Neuronal stem cell (in vitro differentiated cells): Measurements from ENCODE around the gene XXYLT1.

Source experiments
- DNase-seq: peaks from one replicate; pipeline ENCODE4 v3.0.0-alpha.2; 2013; ENCODE audit warnings: low spot score
- H2AFZ ChIP-seq: one replicate; pipeline ENCODE4 v1.6.1; 2013; ENCODE audit warnings: mild to moderate bottlenecking, low read length, inconsistent platforms
- H2AK5ac ChIP-seq: 2 replicates; pipeline ENCODE4 v1.6.1; 2013; ENCODE audit warnings: low read depth, mild to moderate bottlenecking, inconsistent platforms, low read length, moderate library complexity, mixed read lengths
- H2BK120ac ChIP-seq: 2 replicates; pipeline ENCODE4 v1.6.1; 2013; ENCODE audit warnings: low read depth, mild to moderate bottlenecking, inconsistent platforms, low read length, moderate library complexity, mixed read lengths
- H2BK12ac ChIP-seq: one replicate; pipeline ENCODE4 v1.6.1; 2013; ENCODE audit warnings: low read length, inconsistent platforms
- H2BK15ac ChIP-seq: 2 replicates; pipeline ENCODE4 v1.6.1; 2013; ENCODE audit warnings: mild to moderate bottlenecking, low read length, inconsistent platforms, mixed read lengths
- H2BK5ac ChIP-seq: one replicate; pipeline ENCODE4 v1.6.1; 2013; ENCODE audit warnings: inconsistent platforms, mild to moderate bottlenecking, low read length, moderate library complexity
- H3K14ac ChIP-seq: one replicate; pipeline ENCODE4 v1.6.1; 2013; ENCODE audit warnings: low read length, inconsistent platforms
- H3K18ac ChIP-seq: 2 replicates; pipeline ENCODE4 v1.6.1; 2013; ENCODE audit warnings: low read length, inconsistent platforms
- H3K23ac ChIP-seq: 2 replicates; pipeline ENCODE4 v1.6.1; 2013; ENCODE audit warnings: low read depth, mild to moderate bottlenecking, mixed read lengths, low read length, inconsistent platforms; ENCODE audit not compliant: poor library complexity
- H3K27ac ChIP-seq: replicated peaks from 3 replicates; pipeline ENCODE4 v1.5.1; 2013; ENCODE audit warnings: low read length, inconsistent platforms
- H3K27me3 ChIP-seq, 3 experiments: 2 replicates each; pipeline ENCODE4 v1.6.1; 2013; ENCODE audit warnings: low read length in 3 of 3, mild to moderate bottlenecking in 2 of 3, inconsistent platforms in 1 of 3, low read depth in 1 of 3, mixed read lengths in 1 of 3, moderate library complexity in 1 of 3; ENCODE audit not compliant: control insufficient read depth in 3 of 3, insufficient read depth in 3 of 3
- H3K36me3 ChIP-seq, 2 donors: replicated peaks in 1 of 2; 2 replicates each; pipeline ENCODE4 v1.6.1; 2013; ENCODE audit warnings: low read length in 2 of 2; ENCODE audit not compliant: control insufficient read depth in 2 of 2, insufficient read depth in 2 of 2
- H3K4ac ChIP-seq: 2 replicates; pipeline ENCODE4 v1.6.1; 2013; ENCODE audit warnings: inconsistent platforms, mild to moderate bottlenecking, low read length, moderate library complexity
- H3K4me1 ChIP-seq, 2 donors: 1 replicate in 1 of 2; 2 replicates in 1 of 2; pipeline ENCODE4 v1.6.1; 2013; ENCODE audit warnings: low read length in 2 of 2, low read depth in 1 of 2; ENCODE audit not compliant: control insufficient read depth in 2 of 2, insufficient read depth in 1 of 2
- H3K4me2 ChIP-seq: one replicate; pipeline ENCODE4 v1.6.1; 2013; ENCODE audit warnings: mild to moderate bottlenecking, low read length, inconsistent platforms; ENCODE audit not compliant: insufficient read depth, poor library complexity, severe bottlenecking
- H3K4me3 ChIP-seq, 2 donors: 2 replicates each; pipeline ENCODE4 v1.5.1; 2013; ENCODE audit warnings: low read length in 2 of 2, mild to moderate bottlenecking in 2 of 2, inconsistent platforms in 1 of 2, moderate library complexity in 1 of 2
- H3K79me1 ChIP-seq: one replicate; pipeline ENCODE4 v1.6.1; 2013; ENCODE audit warnings: low read depth, mild to moderate bottlenecking, inconsistent platforms, low read length, moderate library complexity
- H3K9ac ChIP-seq: one replicate; pipeline ENCODE4 v1.6.1; 2013; ENCODE audit warnings: mild to moderate bottlenecking, low read depth, low read length, inconsistent platforms; ENCODE audit not compliant: poor library complexity
- H3K9me3 ChIP-seq, 2 donors: replicated peaks in 1 of 2; 2 replicates each; pipeline versions ENCODE3 to v1.6.1; 2013; ENCODE audit warnings: low read length in 2 of 2, mild to moderate bottlenecking in 2 of 2, inconsistent platforms in 1 of 2, low read depth in 1 of 2, mixed read lengths in 1 of 2, moderate library complexity in 1 of 2; ENCODE audit not compliant: control insufficient read depth in 2 of 2, insufficient read depth in 1 of 2
- H4K8ac ChIP-seq: one replicate; pipeline ENCODE4 v1.6.1; 2013; ENCODE audit warnings: low read depth, mild to moderate bottlenecking, inconsistent platforms, low read length, moderate library complexity
- H4K91ac ChIP-seq: one replicate; pipeline ENCODE4 v1.6.1; 2013; ENCODE audit warnings: low read length, low read depth, mild to moderate bottlenecking, inconsistent platforms; ENCODE audit not compliant: poor library complexity
- WGBS, 2 donors: extraction: QIAGEN DNeasy Blood & Tissue Kit; methylation state at CpG; one replicate each; pipeline ENCODE4 v1.1.7; 2013; ENCODE audit warnings: missing lambda C conversion rate in 2 of 2, mixed read lengths in 1 of 2; ENCODE audit not compliant: insufficient read length in 2 of 2, insufficient replicate concordance in 1 of 2; ENCODE audit errors: extremely low coverage in 2 of 2; 5-methylcytosine and 5-hydroxymethylcytosine counted together

XXYLT1 gene

DNA sequence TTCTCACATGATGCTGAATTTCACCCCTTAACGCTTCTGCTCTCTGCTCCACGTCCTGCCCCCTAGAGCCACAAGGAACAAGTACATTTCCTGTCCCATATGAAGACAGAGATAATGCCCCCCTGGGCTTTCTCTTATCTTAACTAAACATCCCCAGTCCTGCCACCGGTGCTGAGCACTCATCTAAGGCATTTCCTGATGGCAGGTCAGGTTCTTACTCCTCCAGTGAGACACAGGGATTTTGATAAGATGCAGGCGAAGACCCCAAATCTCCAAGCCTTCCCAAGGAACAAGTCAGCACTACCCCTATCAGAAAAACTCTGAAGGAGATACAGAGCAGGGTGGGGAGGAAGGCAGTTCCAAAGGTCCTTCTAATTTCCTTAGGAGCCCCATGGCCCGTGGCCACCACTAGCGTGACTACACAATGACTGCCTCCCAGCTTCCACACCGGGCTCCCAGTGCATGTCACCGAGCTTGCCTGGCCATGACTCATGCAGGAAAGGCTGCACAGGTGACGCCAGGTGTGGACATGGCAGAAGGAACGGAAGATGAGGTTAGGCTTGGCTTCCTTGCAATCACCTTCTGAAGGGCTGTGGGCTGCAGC is 152.9 kb downstream of the XXYLT1 start:
- H3K27me3 ChIP-seq: no peaks in the 10 kb centered on the region
- H3K36me3 ChIP-seq: no peaks in the 10 kb centered on the region
- H4K8ac ChIP-seq: no peak overlapping the region
- H2BK5ac ChIP-seq: no peak overlapping the region
- no peak overlapping the region for H4K91ac ChIP-seq
- H2AFZ ChIP-seq: no peak overlapping the region
- H2BK15ac ChIP-seq: no peak overlapping the region
- no peak overlapping the region for H3K4ac ChIP-seq
- WGBS, 2 donors: no CpG with 5 or more reads among the region's 10 CpGs
- H3K79me1 ChIP-seq: peaks cover 6% of the 10 kb centered on the region
- H3K18ac ChIP-seq: no peak overlapping the region
- H3K14ac ChIP-seq: peak overlapping the region; percentile 49
- H3K4me3 ChIP-seq: no peak overlapping the region
- no peak overlapping the region for H3K27ac ChIP-seq
- no peak overlapping the region for H3K23ac ChIP-seq
- no peak overlapping the region for H3K4me2 ChIP-seq
- peak overlapping the region; percentile 20 for H2AK5ac ChIP-seq
- H2BK12ac ChIP-seq: no peak overlapping the region
- peaks cover 6 to 22% of the 10 kb centered on the region in 2 donors for H3K4me1 ChIP-seq
- no peak overlapping the region for H3K9ac ChIP-seq
- no peak overlapping the region for H2BK120ac ChIP-seq
- DNase-seq: no peak
- no peaks in the 10 kb centered on the region for H3K9me3 ChIP-seq

DNA sequence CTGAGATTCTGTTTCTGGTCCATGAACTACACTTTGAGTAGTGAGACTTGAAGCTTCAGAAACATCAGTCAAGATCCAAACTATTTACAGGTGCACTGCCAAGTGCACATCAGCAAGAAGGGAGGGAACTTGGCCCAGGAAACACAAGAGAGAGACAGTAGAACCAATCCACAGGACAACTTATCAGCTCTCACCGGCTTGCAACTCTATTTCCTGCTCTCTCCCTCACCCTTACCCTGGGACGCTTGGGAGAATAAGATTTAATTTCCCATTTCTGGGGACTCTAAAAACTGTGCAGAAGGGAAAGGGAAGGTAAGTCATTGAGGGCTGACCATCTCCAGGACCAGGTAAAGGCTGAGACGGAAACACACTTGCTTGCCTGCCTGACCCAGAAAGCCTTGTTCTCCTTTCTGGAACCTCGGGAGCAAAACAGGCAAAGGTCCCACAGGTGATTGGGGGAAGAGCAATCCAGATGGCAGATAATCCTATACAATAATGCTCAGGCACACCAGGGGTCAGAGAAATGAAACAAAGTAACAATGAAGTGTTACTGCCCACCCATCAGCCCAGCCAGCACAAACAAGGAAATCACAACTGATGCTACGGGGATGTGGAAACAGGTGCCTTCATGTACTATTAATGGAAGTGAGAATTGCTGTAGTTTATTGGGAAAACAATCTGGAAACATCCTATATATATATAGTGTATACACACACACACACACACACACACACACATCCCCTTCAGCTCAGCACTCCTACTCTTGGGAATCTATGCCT is 154.4 kb downstream of the XXYLT1 start:
- H2AK5ac ChIP-seq: no peak overlapping the region
- no peak overlapping the region for H3K18ac ChIP-seq
- no peak overlapping the region for H3K14ac ChIP-seq
- peaks cover 8% of the 10 kb centered on the region for H3K79me1 ChIP-seq
- H3K4me1 ChIP-seq: peaks cover 6 to 22% of the 10 kb centered on the region in 2 donors
- no peaks in the 10 kb centered on the region for H3K36me3 ChIP-seq
- WGBS, 2 donors: no CpG with 5 or more reads among the region's 5 CpGs
- H3K27me3 ChIP-seq: no peaks in the 10 kb centered on the region
- no peak overlapping the region for H3K23ac ChIP-seq
- no peak overlapping the region for H3K27ac ChIP-seq
- no peak overlapping the region for H2BK12ac ChIP-seq
- H3K4me3 ChIP-seq: no peak overlapping the region
- H4K8ac ChIP-seq: no peak overlapping the region
- H2BK15ac ChIP-seq: no peak overlapping the region
- no peak overlapping the region for H2BK120ac ChIP-seq
- no peak overlapping the region for H3K4me2 ChIP-seq
- H2AFZ ChIP-seq: no peak overlapping the region
- no peaks in the 10 kb centered on the region for H3K9me3 ChIP-seq
- DNase-seq: no peak
- H3K9ac ChIP-seq: no peak overlapping the region
- H2BK5ac ChIP-seq: no peak overlapping the region
- no peak overlapping the region for H3K4ac ChIP-seq
- no peak overlapping the region for H4K91ac ChIP-seq

DNA sequence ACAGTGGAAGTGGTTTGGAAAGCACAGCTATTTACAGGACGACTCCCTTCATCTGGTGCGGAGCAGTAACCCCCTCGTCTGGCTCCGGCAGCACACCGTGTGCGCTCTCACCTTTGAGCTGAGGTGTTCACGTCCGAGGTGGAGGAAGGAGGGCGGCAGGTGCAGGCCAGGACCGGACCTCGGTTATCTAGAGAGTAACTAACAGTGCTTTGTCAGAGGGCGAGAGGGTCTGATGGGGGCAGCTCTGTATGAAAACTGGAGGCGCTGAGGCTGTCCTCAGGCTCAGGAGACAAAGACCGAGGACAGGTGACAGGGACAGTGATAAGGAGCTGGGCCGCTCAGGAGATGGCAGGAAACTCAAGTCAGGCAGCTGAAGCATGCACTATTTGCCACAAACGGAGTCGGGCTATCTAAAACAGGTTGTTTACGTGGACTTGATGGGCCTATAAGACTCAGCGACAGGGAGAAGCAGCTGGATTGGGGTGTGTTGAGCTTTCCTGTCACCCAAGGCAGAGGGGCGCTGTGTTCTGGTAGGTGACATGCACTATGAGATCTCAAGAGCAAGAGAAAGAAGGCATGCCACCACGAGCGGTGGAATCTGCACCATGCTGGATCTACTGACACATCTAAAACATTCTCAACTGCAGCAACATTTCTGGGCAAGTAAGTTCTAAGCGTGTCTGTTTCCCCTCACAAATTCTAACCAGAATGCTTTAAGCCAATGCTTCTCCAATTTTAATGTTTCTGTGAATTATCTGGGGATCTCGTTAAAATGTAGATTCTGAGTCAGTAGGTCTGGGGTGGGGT is 155.2 kb downstream of the XXYLT1 start:
- no peak for DNase-seq
- no peak overlapping the region for H3K27ac ChIP-seq
- H3K4me3 ChIP-seq: no peak overlapping the region
- no peak overlapping the region for H3K9ac ChIP-seq
- H3K4me2 ChIP-seq: no peak overlapping the region
- H4K8ac ChIP-seq: no peak overlapping the region
- H3K36me3 ChIP-seq: no peaks in the 10 kb centered on the region
- no peak overlapping the region for H3K18ac ChIP-seq
- no peaks in the 10 kb centered on the region for H3K27me3 ChIP-seq
- H2BK120ac ChIP-seq: no peak overlapping the region
- no peaks in the 10 kb centered on the region for H3K9me3 ChIP-seq
- H2AK5ac ChIP-seq: no peak overlapping the region
- no peak overlapping the region for H4K91ac ChIP-seq
- no peak overlapping the region for H3K23ac ChIP-seq
- H3K79me1 ChIP-seq: peaks cover 5% of the 10 kb centered on the region
- no peak overlapping the region for H2BK12ac ChIP-seq
- WGBS, 2 donors: no CpG with 5 or more reads among the region's 24 CpGs
- no peak overlapping the region for H2BK5ac ChIP-seq
- no peak overlapping the region for H2AFZ ChIP-seq
- H3K4ac ChIP-seq: no peak overlapping the region
- H3K4me1 ChIP-seq: peaks cover 6 to 22% of the 10 kb centered on the region in 2 donors
- H2BK15ac ChIP-seq: no peak overlapping the region
- no peak overlapping the region for H3K14ac ChIP-seq
